A549 (cell line): ENCODE results near the gene GNAO1. TPM values are rescaled to one million over a fixed set of nuclear protein-coding genes. Genes with fewer than 3 reads are reported as not detected.

Experiments used
- ATAC-seq, 2 experiments: fragments of 200-7000 bp in 1 of 2; fragments of >200 bp in 1 of 2; cut with Nextera tagmentation in 1 of 2; cut with Tn5 transposase in 1 of 2; 3 replicates each; pipeline versions ENCODE4 v1.8.0 to v1.9.1; 2018 to 2020; ENCODE audit warnings: mild to moderate bottlenecking in 1 of 2, moderate library complexity in 1 of 2
- CTCF ChIA-PET: fragments of 300-600 bp; sonication (Branson Sonifier 250); formaldehyde crosslinking; extraction: SDS; loops from one replicate; lab custom pipeline; 2021; ENCODE audit warnings: antibody characterized with exemption, inconsistent platforms; lab: Yijun Ruan, JAX
- POLR2A ChIA-PET: fragments of 350-600 bp; formaldehyde crosslinking; extraction: SDS; loops from one replicate; lab custom pipeline; 2021; ENCODE audit warnings: antibody characterized with exemption, inconsistent platforms; lab: Yijun Ruan, JAX
- DNase-seq, 2 experiments: peaks; one replicate each; pipeline versions ENCODE4 v3.0.0 to v3.0.0-alpha.2; 2011 to 2016; ENCODE audit warnings: low read depth in 1 of 2, low spot score in 1 of 2
- FAIRE-seq: peaks from 2 replicates; lab custom pipeline; 2011; peaks lifted over from hg19 to GRCh38; lab: Jason Lieb, UNC
- H3K27ac ChIP-seq, 2 experiments: fragments of >200 bp; sonication (Bioruptor Twin); formaldehyde crosslinking; 3 replicates each; pipeline ENCODE4 v1.5.1; 2016 to 2017
- H3K4me1 ChIP-seq: fragments of >200 bp; sonication (Bioruptor Twin); formaldehyde crosslinking; 3 replicates; pipeline ENCODE4 v1.6.1; 2016
- H3K4me2 ChIP-seq: fragments of >200 bp; sonication (Bioruptor Twin); formaldehyde crosslinking; 3 replicates; pipeline ENCODE4 v1.6.1; 2016
- H3K4me3 ChIP-seq: fragments of >200 bp; sonication (Bioruptor Twin); formaldehyde crosslinking; 3 replicates; pipeline ENCODE4 v1.5.1; 2016
- H3K9me3 ChIP-seq: fragments of >200 bp; sonication (Bioruptor Twin); formaldehyde crosslinking; 3 replicates; pipeline ENCODE4 v1.6.1; 2016
- BHLHE40 ChIP-seq: IDR thresholded peaks from 2 replicates; pipeline ENCODE4 v1.6.1; 2012; ENCODE audit warnings: low read depth, low read length, inconsistent platforms
- CEBPB ChIP-seq, 2 experiments: fragments of >200 bp in 1 of 2; sonication (Bioruptor Twin) in 1 of 2; formaldehyde crosslinking in 1 of 2; IDR thresholded peaks; 2 replicates each; pipeline ENCODE4 v1.6.1; 2012 to 2016
- CHD2 ChIP-seq: fragments of 150-350 bp; IDR thresholded peaks from 2 replicates; pipeline ENCODE4 v1.6.1; 2014; ENCODE audit warnings: low read length; ENCODE audit not compliant: partially characterized antibody
- CHD4 ChIP-seq: fragments of 200-600 bp; sonication (generic); IDR thresholded peaks from 2 replicates; pipeline ENCODE4 v1.6.1; 2016; ENCODE audit warnings: antibody characterized with exemption, mild to moderate bottlenecking, borderline replicate concordance
- CTCF ChIP-seq: fragments of >200 bp; sonication (Bioruptor Twin); formaldehyde crosslinking; IDR thresholded peaks from 3 replicates; pipeline ENCODE4 v1.5.1; 2016
- EHMT2 ChIP-seq: fragments of 200-600 bp; sonication (generic); IDR thresholded peaks from 2 replicates; pipeline ENCODE4 v1.6.1; 2016; ENCODE audit warnings: antibody characterized with exemption, low read depth, mild to moderate bottlenecking, moderate library complexity
- EP300 ChIP-seq, 2 experiments: fragments of >200 bp; sonication (Bioruptor Twin); formaldehyde crosslinking; IDR thresholded peaks; 2 replicates in 1 of 2; 3 replicates in 1 of 2; pipeline ENCODE4 v1.6.1; 2016 to 2017
- ESRRA ChIP-seq: fragments of 150-350 bp; IDR thresholded peaks from 2 replicates; pipeline ENCODE4 v1.6.1; 2014; ENCODE audit warnings: mild to moderate bottlenecking, low read length, borderline replicate concordance
- HOXB13 ChIP-seq: fragments of 250-450 bp; sonication (Bioruptor Pico); IDR thresholded peaks from 2 replicates; pipeline ENCODE4 v1.5.0; 2020; ENCODE audit warnings: low read depth, mild to moderate bottlenecking, moderate library complexity
- HOXB5 ChIP-seq: fragments of 250-450 bp; sonication (Bioruptor Pico); IDR thresholded peaks from 2 replicates; pipeline ENCODE4 v1.5.0; 2020; ENCODE audit warnings: mild to moderate bottlenecking, moderate library complexity
- JUNB ChIP-seq: fragments of >200 bp; sonication (Bioruptor Twin); formaldehyde crosslinking; IDR thresholded peaks from 2 replicates; pipeline ENCODE4 v1.6.1; 2016
- KDM1A ChIP-seq: fragments of 200-600 bp; sonication (generic); IDR thresholded peaks from 2 replicates; pipeline ENCODE4 v1.6.1; 2016; ENCODE audit warnings: low read depth, mild to moderate bottlenecking
- KDM5A ChIP-seq: fragments of 200-600 bp; sonication (generic); IDR thresholded peaks from 2 replicates; pipeline ENCODE4 v1.6.1; 2016; ENCODE audit warnings: antibody characterized with exemption, mild to moderate bottlenecking
- MAX ChIP-seq: IDR thresholded peaks from 2 replicates; pipeline ENCODE4 v1.6.1; 2012
- MYC ChIP-seq: IDR thresholded peaks from 2 replicates; pipeline ENCODE4 v1.6.1; 2012; ENCODE audit warnings: mild to moderate bottlenecking, inconsistent platforms, low read length, improper control_type of control experiment, borderline replicate concordance
- NFE2L2 ChIP-seq: fragments of 150-350 bp; conservative IDR thresholded peaks from 2 replicates; pipeline ENCODE4 v1.6.1; 2014; ENCODE audit warnings: low read length
- PHF8 ChIP-seq: fragments of 200-600 bp; sonication (generic); IDR thresholded peaks from 2 replicates; pipeline ENCODE4 v1.6.1; 2016; ENCODE audit warnings: low read depth, mild to moderate bottlenecking, antibody characterized with exemption, moderate library complexity, borderline replicate concordance
- POLR2A ChIP-seq: IDR thresholded peaks from 2 replicates; pipeline ENCODE4 v1.6.1; 2012; ENCODE audit warnings: mild to moderate bottlenecking, low read length
- POLR2AphosphoS2 ChIP-seq: conservative IDR thresholded peaks from 2 replicates; pipeline ENCODE4 v1.6.1; 2012; ENCODE audit warnings: low read length, improper control_type of control experiment, inconsistent platforms
- RARB ChIP-seq: fragments of 250-450 bp; sonication (Bioruptor Pico); IDR thresholded peaks from 2 replicates; pipeline ENCODE4 v1.8.0; 2021; ENCODE audit warnings: mild to moderate bottlenecking, moderate library complexity
- SMC3 ChIP-seq: fragments of >200 bp; sonication (Bioruptor Twin); formaldehyde crosslinking; IDR thresholded peaks from 3 replicates; pipeline ENCODE4 v1.6.1; 2018; ENCODE audit warnings: inconsistent platforms
- SREBF2 ChIP-seq: fragments of 450-650 bp; IDR thresholded peaks from 2 replicates; pipeline ENCODE4 v1.6.1; 2014; ENCODE audit warnings: mild to moderate bottlenecking, moderate library complexity
- TP53 ChIP-seq: fragments of 250-450 bp; sonication (Bioruptor Pico); IDR thresholded peaks from 2 replicates; pipeline ENCODE4 v1.5.0; 2021; ENCODE audit warnings: mild to moderate bottlenecking, moderate library complexity
- USF2 ChIP-seq: fragments of 450-650 bp; IDR thresholded peaks from 2 replicates; pipeline ENCODE4 v1.6.1; 2014; ENCODE audit warnings: antibody characterized with exemption
- ZNF302 ChIP-seq: fragments of 250-450 bp; sonication (Bioruptor Pico); IDR thresholded peaks from 2 replicates; pipeline ENCODE4 v1.9.0; 2021; ENCODE audit warnings: inconsistent platforms, mild to moderate bottlenecking, moderate library complexity
- WGBS: methylation state at CpG from one replicate; pipeline ENCODE4 v1.1.6; 2017; ENCODE audit errors: missing lambda C conversion rate; 5-methylcytosine and 5-hydroxymethylcytosine counted together
- polyA plus RNA-seq, 4 experiments: library from polyadenylated mRNA; depleted of rRNA in 3 of 4; stranded (reverse); fragments of >200 nt; fragmentation: RNase III in 1 of 4; extraction: RNeasy Plus Mini Kit Qiagen cat#74134 plus additional on column Dnase treatment in 1 of 4; gene quantifications; 2 replicates in 3 of 4; 3 replicates in 1 of 4; pipeline ENCODE4 v1.2.3, GENCODE V29; 2011 to 2017

The GNAO1 gene
- polyA plus RNA-seq, 2 of the 4 experiments (the other 2 are of a cell fraction), result 0.22 to 0.23 TPM

- no peak overlapping the region for H3K4me2 ChIP-seq
- H3K4me3 ChIP-seq, result no peak overlapping the region
- no peaks in the 10 kb centered on the region for H3K9me3 ChIP-seq
- H3K4me1 ChIP-seq, result no peaks in the 10 kb centered on the region
- no peak for TF ChIP-seq CHD2
- no peak for TF ChIP-seq TP53
- no peak for TF ChIP-seq EP300 (IDR thresholded peaks at IDR 0.05)
- TF ChIP-seq CTCF, result no peak
- no peak for TF ChIP-seq RARB (CRISPR knock-in tag)
- TF ChIP-seq HOXB13 (CRISPR knock-in tag), result no peak
- no peak for TF ChIP-seq SMC3
- TF ChIP-seq CHD4, result no peak
- no peak for TF ChIP-seq ESRRA
- TF ChIP-seq POLR2AphosphoS2, result no peak
- no peak for TF ChIP-seq BHLHE40
- TF ChIP-seq EHMT2, result no peak
- no peak for TF ChIP-seq KDM5A
- no peak for TF ChIP-seq KDM1A
- no peak for TF ChIP-seq MAX
- TF ChIP-seq PHF8, result no peak
- TF ChIP-seq SREBF2, result no peak
- WGBS, result 33% methylated on average over 2 of the region's 2 CpGs
- no peak for ATAC-seq
- ChIA-PET POLR2A (no interaction called here), CTCF (interaction anchor here (0.8 to 1.9 kb wide), 3 partner anchors 11 to 320 kb away, joined by 3 to 6 read pairs (median 6); no protein-coding TSS in a partner anchor)
- FAIRE-seq, result no peak
- DNase-seq, result no peak
- H3K27ac ChIP-seq, result no peak overlapping the region
Observed at GRCh38 chr16:56264609-56264972, 73.3 kb downstream of the GNAO1 start.

GRCh38 chr16:56265184-56265583 is 73.9 kb downstream of the GNAO1 start:
- 61% methylated on average over 4 of the region's 4 CpGs for WGBS
- DNase-seq (no peak), ATAC-seq (no peak), FAIRE-seq (no peak)
- ChIA-PET CTCF (interaction anchor here (1.7 to 1.9 kb wide), 2 partner anchors 12 kb away, joined by 6 read pairs; no protein-coding TSS in a partner anchor), POLR2A (no interaction called here)
- no peaks in the 10 kb centered on the region for H3K9me3 ChIP-seq
- H3K4me3 ChIP-seq, result no peak overlapping the region
- TF ChIP-seq ESRRA, result no peak
- no peak for TF ChIP-seq SMC3
- no peak for TF ChIP-seq MYC
- TF ChIP-seq USF2, result no peak
- TF ChIP-seq CEBPB (IDR thresholded peaks at IDR 0.05), result no peak
- no peak for TF ChIP-seq MAX
- no peak for TF ChIP-seq NFE2L2
- no peak for TF ChIP-seq RARB (CRISPR knock-in tag)
- no peak for TF ChIP-seq CHD4
- no peak for TF ChIP-seq EP300 (IDR thresholded peaks at IDR 0.05)
- no peak for TF ChIP-seq JUNB
- TF ChIP-seq ZNF302 (CRISPR knock-in tag), result no peak
- TF ChIP-seq POLR2A, result no peak
- no peak for TF ChIP-seq HOXB5 (CRISPR knock-in tag)
- TF ChIP-seq, all 56 proteins: peak for 0
- H3K27ac ChIP-seq, result no peak overlapping the region
- no peak overlapping the region for H3K4me2 ChIP-seq
- H3K4me1 ChIP-seq, result no peaks in the 10 kb centered on the region
